Activated T-cell treated with anti-CD3 and anti-CD28 coated beads for 48 hours (primary cell): ENCODE measurements around the gene ROR1.
"Not testable (repeated sequence)": the region's sequence is repeated elsewhere in the genome, so short reads cannot be mapped to it uniquely, and the experiment has no call there.

Source experiments
- DNase-seq: peaks from one replicate; pipeline ENCODE4 v3.0.0-alpha.2; 2020; ENCODE audit warnings: low read depth

The ROR1 gene

GRCh38 chr1:63758791-63759190 lies 15.0 kb upstream of the ROR1 start:
- no peak for DNase-seq

- no peak for DNase-seq
Measured at GRCh38 chr1:63759778-63760177, 14.0 kb upstream of the ROR1 start.

- no peak for DNase-seq
Measured at GRCh38 chr1:63770381-63770780, 3.4 kb upstream of the ROR1 start.

- DNase-seq: no peak
Measured at GRCh38 chr1:63772201-63772600, 1.6 kb upstream of the ROR1 start.

GRCh38 chr1:63772876-63773275 lies 941 bp upstream of the ROR1 start:
- DNase-seq: no peak

GRCh38 chr1:63773496-63773814 lies 362 bp upstream of the ROR1 start:
- DNase-seq: no peak

GRCh38 chr1:63774617-63775417 lies 1.0 kb downstream of the ROR1 start:
- DNase-seq: no peak

- DNase-seq: no peak
Measured at GRCh38 chr1:63775418-63776127, 1.8 kb downstream of the ROR1 start.

GRCh38 chr1:63777286-63777685 lies 3.5 kb downstream of the ROR1 start:
- DNase-seq: no peak

- no peak for DNase-seq
Measured at GRCh38 chr1:63777965-63778880, 4.4 kb downstream of the ROR1 start.

- DNase-seq: no peak
Measured at GRCh38 chr1:63779338-63780211, 5.8 kb downstream of the ROR1 start.

GRCh38 chr1:63780565-63780964 lies 6.7 kb downstream of the ROR1 start:
- DNase-seq: no peak

GRCh38 chr1:63782982-63783381 lies 9.2 kb downstream of the ROR1 start:
- DNase-seq: no peak

- DNase-seq: no peak
Measured at GRCh38 chr1:63784083-63784482, 10.3 kb downstream of the ROR1 start.

- no peak for DNase-seq
Measured at GRCh38 chr1:63784489-63785390, 10.9 kb downstream of the ROR1 start.

- DNase-seq: not testable (repeated sequence)
Measured at GRCh38 chr1:63787270-63787669, 13.5 kb downstream of the ROR1 start.

GRCh38 chr1:63787875-63788274 lies 14.1 kb downstream of the ROR1 start:
- no peak for DNase-seq

GRCh38 chr1:63789856-63790605 lies 16.2 kb downstream of the ROR1 start:
- DNase-seq: no peak

- DNase-seq: no peak
Measured at GRCh38 chr1:63790989-63791388, 17.2 kb downstream of the ROR1 start.

GRCh38 chr1:63792152-63792551 lies 18.3 kb downstream of the ROR1 start:
- no peak for DNase-seq
